Adrenal gland (tissue), 5 donors: Measurements from ENCODE around the gene PAQR6.

Experiments used
- CTCF ChIP-seq, 6 experiments: fragments of 450-650 bp in 4 of 6; fragments of 200-600 bp in 2 of 6; sonication (generic) in 1 of 6; IDR thresholded peaks; 1 replicate in 5 of 6; 2 replicates in 1 of 6; pipeline versions ENCODE4 v1.5.1 to v1.8.0; 2016 to 2021; ENCODE audit warnings: antibody characterized with exemption in 6 of 6, mild to moderate bottlenecking in 2 of 6, moderate library complexity in 1 of 6
- POLR2A ChIP-seq, 2 donors: fragments of 450-650 bp; IDR thresholded peaks; one replicate each; pipeline ENCODE4 v1.6.1; 2017; ENCODE audit warnings: antibody characterized with exemption in 2 of 2, mild to moderate bottlenecking in 2 of 2, moderate library complexity in 1 of 2
- donor health status: DM: no; HTN: no; CAD: no.

GRCh38 chr1:156293098-156293434 is 45.2 kb upstream of the PAQR6 start:
- TF ChIP-seq CTCF (IDR thresholded peaks at IDR 0.05) (no peak), POLR2A (IDR thresholded peaks at IDR 0.05) (no peak)
